HEK293 (cell line): ENCODE measurements around the gene LMAN1L.
A peak's percentile ranks its signal among the peaks of the same experiment; 100 is the strongest.

ENCODE experiments used
- GLIS1 ChIP-seq: fragments of 450-650 bp; formaldehyde crosslinking; IDR thresholded peaks from 2 replicates; pipeline ENCODE4 v1.5.1; 2016; ENCODE audit warnings: missing biosample characterization, missing genetic modification characterization
- HOXC10 ChIP-seq: sonication (generic); formaldehyde crosslinking; IDR thresholded peaks from 2 replicates; pipeline ENCODE4 v1.8.1; 2023; ENCODE audit warnings: mild to moderate bottlenecking, missing genetic modification reagents
- INSM2 ChIP-seq: fragments of 450-650 bp; formaldehyde crosslinking; IDR thresholded peaks from 2 replicates; pipeline ENCODE4 v1.5.1; 2016; ENCODE audit warnings: missing biosample characterization, missing genetic modification characterization
- MYNN ChIP-seq: fragments of 450-650 bp; formaldehyde crosslinking; IDR thresholded peaks from 2 replicates; pipeline ENCODE4 v1.5.1; 2016; ENCODE audit warnings: missing biosample characterization, missing genetic modification characterization, borderline replicate concordance
- OSR2 ChIP-seq: fragments of 450-650 bp; formaldehyde crosslinking; IDR thresholded peaks from 2 replicates; pipeline ENCODE4 v1.5.1; 2016; ENCODE audit warnings: missing biosample characterization, missing genetic modification characterization
- OVOL3 ChIP-seq: fragments of 450-650 bp; formaldehyde crosslinking; IDR thresholded peaks from 2 replicates; pipeline ENCODE4 v1.5.1; 2016; ENCODE audit warnings: missing biosample characterization, missing genetic modification characterization
- PRDM1 ChIP-seq: fragments of 450-650 bp; formaldehyde crosslinking; IDR thresholded peaks from 2 replicates; pipeline ENCODE4; 2016; ENCODE audit warnings: missing biosample characterization, missing genetic modification characterization
- PRDM10 ChIP-seq: fragments of 450-650 bp; formaldehyde crosslinking; IDR thresholded peaks from 2 replicates; pipeline ENCODE4 v1.5.1; 2016; ENCODE audit warnings: missing biosample characterization, missing genetic modification characterization
- YY1 ChIP-seq: fragments of 450-650 bp; formaldehyde crosslinking; IDR thresholded peaks from 2 replicates; pipeline ENCODE4 v1.5.1; 2018; ENCODE audit warnings: missing biosample characterization, missing genetic modification characterization
- ZBTB48 ChIP-seq: fragments of 450-650 bp; formaldehyde crosslinking; IDR thresholded peaks from 2 replicates; pipeline ENCODE4 v1.5.1; 2016; ENCODE audit warnings: missing biosample characterization, missing genetic modification characterization
- ZNF157 ChIP-seq: fragments of 450-650 bp; formaldehyde crosslinking; IDR thresholded peaks from 2 replicates; pipeline ENCODE4 v1.5.1; 2016; ENCODE audit warnings: missing biosample characterization, missing genetic modification characterization
- ZNF16 ChIP-seq: fragments of 450-650 bp; formaldehyde crosslinking; IDR thresholded peaks from 2 replicates; pipeline ENCODE4 v1.5.1; 2016; ENCODE audit warnings: low read depth, missing biosample characterization, missing genetic modification characterization
- ZNF174 ChIP-seq: fragments of 450-650 bp; formaldehyde crosslinking; IDR thresholded peaks from 2 replicates; pipeline ENCODE4 v1.5.0; 2017; ENCODE audit warnings: missing biosample characterization, mild to moderate bottlenecking, missing genetic modification characterization
- ZNF18 ChIP-seq: fragments of 450-650 bp; formaldehyde crosslinking; IDR thresholded peaks from 2 replicates; pipeline ENCODE4 v1.5.1; 2016; ENCODE audit warnings: missing biosample characterization, missing genetic modification characterization
- ZNF214 ChIP-seq: fragments of 450-650 bp; formaldehyde crosslinking; IDR thresholded peaks from 2 replicates; pipeline ENCODE4 v1.5.1; 2017; ENCODE audit warnings: missing biosample characterization, mild to moderate bottlenecking, missing genetic modification characterization, borderline replicate concordance
- ZNF274 ChIP-seq, 2 experiments: fragments of 200-500 bp in 1 of 2; fragments of 450-650 bp in 1 of 2; sonication (Bioruptor generic) in 1 of 2; formaldehyde crosslinking in 1 of 2; IDR thresholded peaks; 2 replicates each; pipeline versions ENCODE4 v1.5.1 to v1.6.1; 2014 to 2016; ENCODE audit warnings: borderline replicate concordance in 1 of 2, inconsistent platforms in 1 of 2, low read length in 1 of 2, missing biosample characterization in 1 of 2, missing genetic modification characterization in 1 of 2
- ZNF292 ChIP-seq: fragments of 450-650 bp; formaldehyde crosslinking; IDR thresholded peaks from 2 replicates; pipeline ENCODE4 v1.5.1; 2016; ENCODE audit warnings: low read depth, missing biosample characterization, missing genetic modification characterization, borderline replicate concordance
- ZNF350 ChIP-seq: fragments of 450-650 bp; formaldehyde crosslinking; IDR thresholded peaks from 2 replicates; pipeline ENCODE4 v1.5.0; 2017; ENCODE audit warnings: missing biosample characterization, mild to moderate bottlenecking, missing genetic modification characterization
- ZNF449 ChIP-seq: fragments of 450-650 bp; formaldehyde crosslinking; IDR thresholded peaks from 2 replicates; pipeline ENCODE4 v1.5.1; 2017; ENCODE audit warnings: missing biosample characterization, mild to moderate bottlenecking, missing genetic modification characterization, moderate library complexity
- ZNF501 ChIP-seq: fragments of 450-650 bp; formaldehyde crosslinking; IDR thresholded peaks from 2 replicates; pipeline ENCODE4 v1.5.1; 2016; ENCODE audit warnings: missing biosample characterization, missing genetic modification characterization
- ZNF514 ChIP-seq: fragments of 450-650 bp; formaldehyde crosslinking; IDR thresholded peaks from 2 replicates; pipeline ENCODE4 v1.5.1; 2016; ENCODE audit warnings: missing biosample characterization, missing genetic modification characterization
- ZNF654 ChIP-seq: fragments of 450-650 bp; formaldehyde crosslinking; IDR thresholded peaks from 2 replicates; pipeline ENCODE4 v1.5.1; 2016; ENCODE audit warnings: low read depth, missing biosample characterization, missing genetic modification characterization
- ZNF658 ChIP-seq: fragments of 450-650 bp; formaldehyde crosslinking; IDR thresholded peaks from 2 replicates; pipeline ENCODE4; 2016; ENCODE audit warnings: missing biosample characterization, missing genetic modification characterization
- ZNF670 ChIP-seq: fragments of 450-650 bp; formaldehyde crosslinking; IDR thresholded peaks from 2 replicates; pipeline ENCODE4 v1.5.1; 2016; ENCODE audit warnings: missing biosample characterization, missing genetic modification characterization, low read depth
- ZSCAN18 ChIP-seq: fragments of 450-650 bp; formaldehyde crosslinking; IDR thresholded peaks from 2 replicates; pipeline ENCODE4 v1.5.1; 2016; ENCODE audit warnings: missing biosample characterization, missing genetic modification characterization

LMAN1L gene

GRCh38 chr15:74787251-74788041 lies 25.2 kb upstream of the LMAN1L start (continued):
- TF ChIP-seq ZSCAN18 = no peak
- TF ChIP-seq ZNF16 (tag by site-specific recombination) = no peak
- TF ChIP-seq ZNF654 (tag by site-specific recombination) = no peak
- peak; percentile 77 for TF ChIP-seq PRDM10 (tag by site-specific recombination)
- no peak for TF ChIP-seq ZNF501
- TF ChIP-seq ZBTB48 (tag by site-specific recombination) = peak; percentile 21; the same call in 1 of the 2 replicates
- no peak for TF ChIP-seq OVOL3 (tag by site-specific recombination)
- TF ChIP-seq INSM2 = no peak
- no peak for TF ChIP-seq OSR2 (tag by site-specific recombination)
- peak; percentile 50; the same call in 1 of the 2 replicates for TF ChIP-seq GLIS1
- TF ChIP-seq ZNF157 (tag by site-specific recombination) = no peak
- TF ChIP-seq ZNF18 (tag by site-specific recombination) = no peak
- no peak for TF ChIP-seq PRDM1
- TF ChIP-seq MYNN = no peak
- no peak for TF ChIP-seq ZNF514 (tag by site-specific recombination)
- TF ChIP-seq ZNF214 (tag by site-specific recombination) = no peak
- no peak for TF ChIP-seq ZNF174 (tag by site-specific recombination)
- TF ChIP-seq ZNF670 (tag by site-specific recombination) = no peak
- peak; percentile 52; the same call in 1 of the 2 replicates for TF ChIP-seq ZNF449
- TF ChIP-seq HOXC10 (CRISPR knock-in tag) = no peak
- TF ChIP-seq ZNF658 (tag by site-specific recombination) = no peak
- TF ChIP-seq ZNF350 = no peak
- TF ChIP-seq YY1 (tag by site-specific recombination) = no peak
- TF ChIP-seq ZNF274 (IDR thresholded peaks at IDR 0.05; ENCODE audit: low read length) = no peak
- no peak for TF ChIP-seq ZNF274 (tag by site-specific recombination; IDR thresholded peaks at IDR 0.05; ENCODE audit: borderline replicate concordance)
- no peak for TF ChIP-seq ZNF292 (tag by site-specific recombination)
